HG03039 (cell line): Measurements from ENCODE around the gene ZNF799.
"Not testable (repeated sequence)": the region's sequence is repeated elsewhere in the genome, so short reads cannot be mapped to it uniquely, and the experiment has no call there.

ENCODE experiments used
- ATAC-seq: cut with Tn5 transposase; IDR thresholded peaks from one replicate; pipeline ENCODE4 v1.9.1; 2021; ENCODE audit warnings: mild to moderate bottlenecking, moderate library complexity; ENCODE audit not compliant: unreplicated experiment

ZNF799 gene

GRCh38 chr19:12400633-12401502, at the start of gene ZNF799:
TSS of gene ZNF799 (minus strand) at chr19:12401271. CDS start at chr19:12401070, 201 bp downstream.
- ATAC-seq: peak; percentile 85

DNA sequence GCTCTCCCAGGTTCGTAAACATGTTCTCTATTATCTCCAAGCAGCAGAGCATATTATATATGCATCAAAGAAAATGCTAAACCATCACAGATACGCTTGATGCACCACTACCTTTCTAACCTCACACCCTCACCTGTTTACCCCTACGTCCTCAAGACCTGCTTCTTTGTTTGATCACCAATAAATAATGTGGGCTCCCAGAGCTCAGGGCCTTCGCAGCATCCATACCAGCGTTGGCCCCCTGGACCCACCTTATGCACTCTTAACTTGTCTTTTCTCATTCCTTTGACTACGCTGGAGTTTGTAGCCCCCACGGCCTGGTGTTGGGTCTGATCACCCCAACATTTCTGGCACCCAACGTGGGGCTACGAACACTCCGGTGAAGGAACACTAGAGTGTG, 49.8 kb upstream of the ZNF799 start:
- no peak for ATAC-seq

DNA sequence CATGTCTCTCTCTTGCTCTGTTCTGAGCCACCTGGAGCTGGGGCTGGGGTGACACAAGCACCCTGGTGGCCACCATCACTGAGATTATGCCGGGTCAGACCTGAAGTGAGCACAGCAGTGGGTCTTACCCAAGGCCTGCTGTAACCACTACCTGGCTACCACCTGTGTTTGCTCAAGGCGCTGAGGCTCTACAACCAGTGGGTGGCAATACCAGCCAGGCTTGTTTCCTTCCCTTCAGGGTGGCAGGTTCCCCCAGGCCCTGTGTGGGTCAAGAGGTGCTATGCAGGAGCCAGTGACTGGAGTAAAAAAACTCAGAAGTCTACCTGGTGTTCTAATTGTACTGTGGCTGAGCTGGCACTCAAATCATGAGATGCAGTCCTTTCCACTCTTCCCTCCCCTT, 47.7 kb upstream of the ZNF799 start:
- no peak for ATAC-seq

DNA sequence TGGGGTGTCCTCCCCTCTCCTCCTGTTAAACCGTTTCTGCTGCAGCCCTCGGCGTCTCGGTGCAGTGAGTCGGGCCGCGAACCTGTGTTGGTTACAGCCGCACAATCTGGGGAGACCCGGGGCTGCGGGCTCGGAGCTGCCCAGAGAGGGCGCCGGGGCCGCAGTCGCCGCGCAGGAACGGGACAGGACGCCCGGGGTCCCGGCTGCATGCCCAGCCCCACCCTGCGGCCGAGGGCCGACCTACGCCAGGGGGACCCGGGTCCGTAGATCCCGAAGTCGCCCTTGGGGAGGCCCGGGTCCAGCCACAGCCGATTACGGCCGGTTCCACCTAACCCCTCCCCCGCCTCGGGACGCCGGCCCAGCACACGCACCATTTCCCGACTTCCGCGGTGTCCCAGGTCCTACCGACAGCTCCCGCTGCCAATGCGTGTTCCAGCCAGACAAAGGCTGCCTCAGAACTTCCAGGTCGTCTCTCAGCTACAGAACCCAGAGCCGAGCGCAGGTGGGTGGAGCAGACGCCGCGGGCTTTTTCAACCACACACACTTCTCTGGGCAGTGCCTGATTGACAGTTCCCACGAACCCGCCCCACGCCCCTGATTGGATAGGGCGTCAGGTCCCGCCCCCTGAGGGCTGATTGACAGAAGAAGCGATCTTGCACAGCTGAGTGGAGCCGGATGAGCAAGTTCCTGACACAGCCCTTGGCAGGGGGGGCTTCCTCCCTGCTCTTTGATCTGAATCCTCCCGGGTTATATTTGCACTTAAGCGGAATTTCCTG, 39.7 kb upstream of the ZNF799 start, which contains the start of gene ZNF443:
Gene ZNF443, minus strand, starts transcription at position 481 of the 776 bp plus-strand sequence. Its CDS starts 107 bp downstream, at position 374.
- ATAC-seq: peak; percentile 95

- not testable (repeated sequence) for ATAC-seq
These were observed 38.8 kb upstream of the ZNF799 start for GRCh38 chr19:12439686-12440540.

- ATAC-seq: not testable (repeated sequence)
These were observed 29.7 kb upstream of the ZNF799 start for GRCh38 chr19:12430726-12431299.

DNA sequence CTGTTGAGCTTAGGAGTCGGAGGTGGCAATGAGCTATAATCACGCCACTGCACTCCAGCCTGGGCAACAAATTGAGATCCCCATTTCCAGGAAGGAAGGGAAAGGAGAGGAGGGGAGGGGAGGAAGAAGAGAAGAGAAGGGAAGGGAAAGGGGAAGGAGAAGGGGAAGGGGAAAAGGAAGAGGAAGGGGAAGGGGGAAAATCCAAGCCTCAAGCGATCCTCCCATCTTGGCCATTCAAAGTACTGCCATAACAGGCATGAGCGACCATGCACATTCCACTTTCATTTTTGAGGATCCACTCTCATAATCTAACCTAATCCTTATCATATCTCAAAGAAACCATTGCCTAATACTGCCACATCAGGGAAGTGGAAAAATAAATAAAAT, 24.8 kb upstream of the ZNF799 start:
- no peak for ATAC-seq

GRCh38 chr19:12425236-12425887, 24.3 kb upstream of the ZNF799 start:
- no peak for ATAC-seq

DNA sequence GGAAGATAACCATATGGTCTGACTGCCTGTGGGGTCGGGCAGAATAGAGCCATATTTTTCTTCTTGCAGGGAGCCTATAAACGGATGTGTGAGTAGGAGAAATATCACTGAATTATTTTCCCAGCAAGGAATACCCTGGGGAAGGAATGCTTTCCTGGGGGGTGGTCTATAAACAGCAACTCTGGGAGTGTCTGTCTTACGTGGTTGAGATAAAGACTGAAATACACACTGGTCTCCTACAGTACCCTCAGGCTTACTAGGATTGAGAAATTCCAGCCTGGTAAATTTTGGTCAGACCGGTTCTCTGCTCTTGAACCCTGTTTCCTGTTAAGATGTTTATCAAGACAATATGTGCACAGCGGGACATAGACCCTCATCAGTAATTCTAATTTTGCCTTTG, 16.2 kb upstream of the ZNF799 start:
- ATAC-seq: not testable (repeated sequence)

DNA sequence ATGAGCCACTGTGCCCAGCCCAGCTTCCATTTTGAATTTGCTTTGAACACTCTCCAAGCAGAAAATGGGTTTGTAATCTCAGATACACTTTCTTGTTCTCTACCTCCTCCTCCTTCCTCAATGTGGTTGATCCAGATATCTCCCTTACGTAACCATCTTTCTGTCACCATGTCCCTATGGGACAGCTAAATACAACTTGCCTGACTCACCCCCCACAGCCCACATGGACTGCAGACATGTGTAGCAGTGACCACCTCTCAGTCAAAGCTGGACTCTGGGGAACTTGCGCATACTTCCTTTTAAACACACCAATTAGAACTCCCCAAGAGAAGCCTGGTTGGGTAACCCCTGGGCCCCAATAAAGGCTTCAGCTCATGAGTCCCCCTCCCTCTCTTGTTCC, 10.8 kb upstream of the ZNF799 start:
- no peak for ATAC-seq

DNA sequence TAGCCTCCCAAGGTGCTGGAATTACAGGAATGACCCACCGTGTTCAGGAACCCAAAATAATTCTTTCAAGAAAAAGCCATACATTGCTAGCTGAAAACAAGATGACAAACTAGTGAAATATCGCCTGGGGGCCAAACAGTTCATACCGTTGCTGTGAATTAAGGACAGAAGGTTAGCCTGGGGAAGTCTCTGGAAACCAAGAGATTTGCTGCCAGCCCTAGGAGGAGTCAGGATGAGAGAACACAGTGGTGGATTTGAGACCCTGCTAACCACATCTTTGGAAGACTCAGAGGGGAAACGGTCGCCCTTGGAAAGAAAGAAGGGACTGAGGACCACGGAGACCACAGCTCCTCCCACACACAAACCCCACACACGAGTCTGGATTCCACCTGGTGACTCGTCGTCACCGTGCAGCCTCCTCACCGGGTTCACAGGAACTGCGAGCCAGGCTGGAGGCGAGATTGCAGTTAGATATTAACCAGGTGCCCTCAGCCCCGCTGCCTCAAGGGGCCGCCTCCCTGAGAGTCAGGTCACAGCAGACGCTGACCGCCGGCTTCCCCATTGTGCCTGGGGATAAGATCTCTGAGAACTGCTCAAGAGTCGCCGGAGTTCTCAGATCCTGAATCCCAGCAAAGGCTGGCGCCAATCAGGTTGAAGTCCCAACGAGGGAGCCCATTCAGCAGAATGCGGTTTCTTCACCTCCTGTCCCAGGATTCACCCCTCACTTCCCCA, 1.0 kb downstream of the ZNF799 start:
- ATAC-seq: peak; percentile 22

DNA sequence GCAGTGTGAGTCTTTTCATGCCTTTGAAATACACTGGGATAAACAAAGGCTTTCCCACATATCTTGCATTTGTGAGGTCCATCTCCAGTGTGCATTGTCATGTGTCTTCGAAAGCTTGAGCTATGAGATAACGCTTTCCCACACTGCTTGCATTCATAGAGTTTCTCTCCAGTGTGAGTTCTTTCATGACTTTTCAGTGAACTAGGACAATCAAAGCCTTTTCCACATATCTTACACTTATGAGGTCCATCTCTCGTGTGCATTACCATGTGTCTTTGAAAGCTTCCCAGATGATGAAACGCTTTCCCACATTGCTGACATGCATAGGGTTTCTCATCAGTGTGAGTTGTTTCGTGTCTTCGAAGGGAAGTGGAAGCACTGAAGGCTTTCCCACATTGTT, 9.9 kb downstream of the ZNF799 start:
- not testable (repeated sequence) for ATAC-seq

GRCh38 chr19:12386365-12386764, 14.7 kb downstream of the ZNF799 start:
- not testable (repeated sequence) for ATAC-seq

DNA sequence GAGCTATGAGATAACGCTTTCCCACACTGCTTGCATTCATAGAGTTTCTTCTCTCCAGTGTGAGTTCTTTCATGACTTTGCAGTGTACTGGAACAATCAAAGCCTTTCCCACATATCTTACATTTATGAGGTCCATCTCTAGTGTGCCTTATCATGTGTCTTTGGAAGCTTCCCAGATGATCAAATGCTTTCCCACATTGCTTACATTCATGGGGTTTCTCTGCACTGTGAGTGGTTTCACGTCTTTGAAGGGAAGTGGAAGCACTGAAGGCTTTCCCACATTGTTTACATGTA, 20.7 kb downstream of the ZNF799 start:
- no peak for ATAC-seq

DNA sequence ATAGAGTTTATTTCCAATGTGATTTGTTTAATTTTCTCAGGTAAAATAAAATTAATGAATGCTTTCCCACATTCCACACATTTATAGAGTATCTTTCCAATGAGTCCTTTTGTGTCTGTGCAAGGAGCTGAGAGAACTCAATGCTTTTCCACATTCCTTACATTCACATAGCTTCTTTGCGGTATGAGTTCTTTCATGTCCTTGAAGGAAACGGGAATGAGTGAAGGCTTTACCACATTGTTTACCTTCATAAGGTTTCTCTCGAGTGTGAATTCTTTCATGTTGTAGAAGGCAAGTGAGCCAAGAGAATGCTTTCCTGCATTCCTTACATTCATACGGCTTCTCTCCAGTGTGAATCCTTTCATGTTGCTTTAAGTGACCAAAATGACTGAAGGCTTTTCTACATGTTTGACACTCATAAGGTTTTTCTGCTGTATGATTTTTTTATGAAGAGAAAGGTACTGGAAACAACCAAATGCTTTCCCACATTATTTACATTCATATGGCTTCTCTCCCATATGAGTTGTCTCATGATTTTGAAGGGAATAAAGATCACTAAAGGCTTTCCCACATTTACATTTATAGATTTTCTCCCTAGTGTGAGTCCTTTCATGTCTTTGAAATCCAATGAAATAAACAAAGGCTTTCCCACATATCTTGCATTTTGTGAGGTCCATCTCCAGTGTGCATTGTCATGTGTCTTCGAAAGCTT, 21.2 kb downstream of the ZNF799 start:
- no peak for ATAC-seq

DNA sequence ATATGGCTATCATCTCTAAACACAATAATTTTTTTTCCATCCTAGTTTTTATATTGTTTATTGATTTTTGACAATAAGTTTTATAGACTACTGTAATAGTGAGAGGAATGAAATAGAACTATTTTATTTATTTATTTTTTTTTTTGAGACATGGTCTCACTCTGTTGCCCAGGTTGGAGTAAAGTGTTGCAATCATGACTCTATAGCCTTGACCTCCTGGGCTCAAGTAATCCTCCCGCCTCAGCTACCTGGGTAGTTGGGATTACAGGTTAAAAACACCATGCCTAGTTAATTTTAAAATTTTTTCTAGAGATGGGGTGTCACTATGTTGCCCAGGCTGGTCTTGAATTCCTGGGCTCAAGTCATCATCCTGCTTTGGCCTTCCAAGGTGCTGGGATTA, 27.0 kb downstream of the ZNF799 start:
- ATAC-seq: no peak

- peak; percentile 87 for ATAC-seq
These were observed 35.6 kb downstream of the ZNF799 start, which contains the start of gene ZNF442 for GRCh38 chr19:12365236-12366162. TSS of gene ZNF442 (minus strand) at chr19:12365683. CDS start at chr19:12363631, 2,052 bp downstream.
